ENCODE measurements around the gene CASP3.
"Not testable (repeated sequence)": the region's sequence is repeated elsewhere in the genome, so short reads cannot be mapped to it uniquely, and the experiment has no call there.

Gene CASP3

GRCh38 chr4:184628103-184628502 is 21.1 kb downstream of the CASP3 start:
- no peak for DNase-seq

DNA sequence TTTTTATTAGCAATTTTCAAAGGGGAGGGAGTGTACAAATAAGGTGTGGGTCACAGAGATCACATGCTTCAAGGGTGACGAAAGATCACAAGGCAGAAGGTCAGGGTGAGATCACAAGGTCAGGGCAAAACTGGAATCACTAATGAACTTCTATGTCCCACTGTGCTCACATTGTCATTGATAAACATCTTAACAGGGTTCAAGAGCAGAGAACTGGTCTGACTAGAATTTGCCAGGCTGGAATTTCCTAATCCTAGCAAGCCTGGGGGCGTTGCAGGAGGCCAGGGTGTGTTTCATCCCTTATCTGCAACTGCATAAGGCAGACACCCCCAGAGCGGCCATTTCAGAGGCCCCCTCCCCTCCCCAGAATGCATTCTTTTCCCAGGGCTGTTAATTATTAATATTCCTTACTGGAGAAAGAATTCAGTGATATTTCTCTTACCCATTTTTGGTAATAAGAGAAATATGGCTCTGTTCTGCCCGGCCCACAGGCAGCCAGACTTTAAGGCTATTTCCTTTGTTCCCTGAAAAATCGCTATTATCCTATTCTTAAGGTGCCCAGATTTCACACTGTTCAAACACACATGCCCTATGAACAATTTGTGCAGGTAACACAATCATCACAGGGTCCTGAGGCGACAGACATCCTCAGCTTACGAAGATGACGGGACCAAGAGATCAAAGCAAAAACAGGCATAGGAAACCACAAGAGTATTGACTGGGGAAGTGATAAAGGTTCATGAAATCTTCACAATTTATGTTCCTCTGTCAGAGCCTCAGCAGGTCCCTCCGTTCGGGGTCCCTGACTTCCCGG is 23.3 kb downstream of the CASP3 start:
- DNase-seq, result not testable (repeated sequence)

DNA sequence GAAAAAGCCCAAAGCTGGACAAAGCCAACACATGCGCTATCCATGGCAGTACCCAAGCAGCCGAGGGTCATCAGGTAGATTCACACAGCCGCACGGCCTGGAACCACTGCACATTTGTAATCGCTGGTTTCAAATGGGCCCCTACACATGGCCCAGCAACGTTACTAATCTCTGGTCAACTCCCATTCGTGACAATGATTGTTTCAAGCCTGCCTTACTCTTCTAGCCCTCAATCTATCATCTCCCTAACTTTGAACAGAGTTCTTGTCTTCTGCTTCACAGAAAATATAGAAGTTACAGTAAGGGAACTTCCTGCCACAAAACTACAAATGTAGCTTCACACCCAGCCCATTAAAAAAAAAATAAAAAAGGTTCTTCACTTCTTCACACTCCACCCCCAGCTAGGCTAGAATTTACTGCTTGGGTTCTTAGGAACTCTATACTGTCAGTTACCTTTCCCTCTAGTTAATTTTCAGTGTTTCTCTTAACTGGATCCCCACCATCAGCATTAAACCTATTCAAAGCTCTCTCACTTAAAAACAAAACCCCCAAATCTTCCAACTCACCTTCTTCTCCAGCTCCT is 24.2 kb downstream of the CASP3 start:
- DNase-seq, result no peak

DNA sequence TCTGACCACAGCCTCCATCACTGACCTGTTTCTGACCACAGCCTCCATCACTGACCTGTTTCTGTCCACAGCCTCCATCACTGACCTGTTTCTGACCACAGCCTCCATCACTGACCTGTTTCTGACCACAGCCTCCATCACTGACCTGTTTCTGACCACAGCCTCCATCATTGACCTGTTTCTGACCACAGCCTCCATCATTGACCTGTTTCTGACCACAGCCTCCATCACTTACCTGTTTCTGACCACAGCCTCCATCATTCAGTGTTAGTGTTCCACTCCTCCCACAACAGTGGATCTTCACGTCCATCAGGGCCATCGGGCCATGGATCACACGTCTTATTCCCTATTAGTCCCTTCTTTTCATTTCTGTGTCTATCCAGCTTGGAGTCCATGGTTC is 24.7 kb downstream of the CASP3 start:
- not testable (repeated sequence) for DNase-seq

- no peak for DNase-seq
Measured at GRCh38 chr4:184621518-184621917, 27.7 kb downstream of the CASP3 start.

DNA sequence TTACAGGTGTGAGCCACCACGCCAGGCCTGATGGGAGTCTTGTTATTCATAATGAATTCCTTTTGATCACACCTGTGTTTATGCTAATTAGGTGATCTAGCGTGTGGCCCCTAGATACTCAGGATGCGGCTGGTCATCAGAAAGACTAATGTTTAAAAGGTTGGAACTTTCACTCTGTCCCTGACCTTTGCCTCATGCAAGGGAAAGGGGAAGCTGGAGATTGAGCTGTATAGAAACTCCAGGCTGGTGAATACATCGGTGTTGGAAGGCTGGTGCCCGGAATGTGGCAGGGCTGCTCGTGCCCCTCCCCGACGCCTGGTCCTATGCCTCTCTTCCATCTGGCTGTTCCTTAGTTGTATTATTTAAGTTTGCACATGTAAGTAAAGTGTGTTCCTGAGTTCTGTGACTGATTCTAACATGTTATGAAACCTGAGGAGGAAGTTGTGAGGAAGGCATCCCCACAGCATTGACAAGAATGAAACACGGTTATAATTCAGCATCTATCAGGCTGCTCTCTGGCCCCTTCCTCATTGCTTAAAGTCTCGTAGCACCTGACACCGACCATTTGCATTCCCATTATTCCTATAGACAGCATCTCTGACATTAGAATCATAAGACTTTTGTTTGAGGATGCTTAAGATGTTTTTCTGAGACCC is 28.9 kb downstream of the CASP3 start:
- no peak for DNase-seq

GRCh38 chr4:184617600-184618196 is 31.5 kb downstream of the CASP3 start:
- no peak for DNase-seq

- DNase-seq, result no peak
Measured at GRCh38 chr4:184616633-184617551, 32.4 kb downstream of the CASP3 start.

DNA sequence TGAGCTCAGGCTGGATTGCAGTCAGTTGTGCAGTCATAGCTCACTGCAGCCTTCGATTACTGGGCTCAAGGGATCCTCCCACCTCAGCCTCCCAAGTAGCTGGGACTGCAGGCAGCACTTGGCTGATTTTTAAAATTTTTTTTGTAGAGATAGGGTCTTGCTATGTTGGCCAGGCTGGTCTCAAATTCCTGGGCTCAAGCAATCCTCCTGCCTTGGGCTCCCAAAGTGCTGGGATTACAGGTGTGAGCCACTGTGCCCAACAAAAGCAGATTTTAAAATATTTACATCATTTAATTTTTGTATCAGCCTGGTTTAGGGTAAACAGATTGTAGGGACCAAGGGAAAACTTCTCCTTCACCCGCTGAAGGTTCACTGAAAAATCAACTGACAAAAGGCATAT is 33.1 kb downstream of the CASP3 start:
- not testable (repeated sequence) for DNase-seq

DNA sequence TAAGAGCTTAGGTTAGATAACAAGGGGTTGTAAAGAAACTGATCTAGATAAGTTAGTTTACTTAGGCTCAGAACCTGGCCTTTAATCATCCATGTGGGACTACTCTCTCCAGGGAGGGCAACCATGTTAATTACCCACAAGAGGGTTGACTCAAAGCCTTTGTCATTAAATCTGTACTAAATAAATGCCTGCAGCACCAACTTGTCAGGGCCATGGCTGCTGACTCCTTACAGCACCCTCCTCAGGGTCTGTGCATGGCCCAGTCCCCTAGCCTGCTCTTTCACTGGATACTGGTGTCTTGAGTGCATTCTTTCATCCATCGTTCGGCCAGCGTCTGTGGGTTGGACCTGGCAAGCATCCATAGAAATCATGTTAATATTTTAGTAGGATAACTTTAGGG is 34.7 kb downstream of the CASP3 start:
- DNase-seq, result no peak

- DNase-seq, result no peak
Measured at GRCh38 chr4:184613405-184613804, 35.8 kb downstream of the CASP3 start.

- no peak for DNase-seq
Measured at GRCh38 chr4:184612074-184612473, 37.2 kb downstream of the CASP3 start.

- not testable (repeated sequence) for DNase-seq
Measured at GRCh38 chr4:184607429-184607828, 41.8 kb downstream of the CASP3 start.

DNA sequence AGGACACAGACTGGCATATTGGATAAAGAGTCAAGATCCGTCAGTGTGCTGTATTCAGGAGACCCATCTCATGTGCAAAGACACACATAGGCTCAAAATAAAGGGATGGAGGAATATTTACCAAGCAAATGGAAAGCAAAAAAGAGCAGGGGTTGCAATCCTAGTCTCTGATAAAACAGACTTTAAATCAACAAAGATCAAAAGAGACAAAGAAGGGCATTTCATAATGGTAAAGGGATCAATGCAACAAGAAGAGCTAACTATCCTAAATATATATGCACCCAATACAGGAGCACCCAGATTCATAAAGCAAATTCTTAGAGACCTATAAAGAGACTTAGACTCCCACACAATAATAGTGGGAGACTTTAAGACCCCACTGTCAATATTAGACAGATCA is 46.4 kb downstream of the CASP3 start:
- DNase-seq, result not testable (repeated sequence)

DNA sequence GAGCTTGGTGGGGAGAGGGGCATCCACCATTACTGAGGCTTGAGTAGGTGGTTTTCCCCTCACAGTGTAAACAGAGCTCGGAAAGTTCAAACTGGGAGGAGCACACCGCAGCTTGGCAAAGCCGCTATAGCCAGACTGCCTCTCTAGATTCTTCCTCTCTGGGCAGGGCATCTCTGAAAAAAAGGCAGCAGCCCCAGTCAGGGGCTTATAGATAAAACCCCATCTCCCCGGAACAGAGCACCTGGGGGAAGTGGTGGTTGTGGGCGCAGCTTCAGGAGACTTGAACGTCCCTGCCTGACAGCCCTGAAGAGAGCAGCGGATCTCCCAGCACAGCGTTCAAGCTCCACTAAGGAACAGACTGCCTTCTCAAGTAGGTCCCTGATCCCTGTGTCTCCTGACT is 48.3 kb downstream of the CASP3 start:
- DNase-seq, result not testable (repeated sequence)

- DNase-seq, result no peak
Measured at GRCh38 chr4:184599492-184600135, 49.6 kb downstream of the CASP3 start.

DNA sequence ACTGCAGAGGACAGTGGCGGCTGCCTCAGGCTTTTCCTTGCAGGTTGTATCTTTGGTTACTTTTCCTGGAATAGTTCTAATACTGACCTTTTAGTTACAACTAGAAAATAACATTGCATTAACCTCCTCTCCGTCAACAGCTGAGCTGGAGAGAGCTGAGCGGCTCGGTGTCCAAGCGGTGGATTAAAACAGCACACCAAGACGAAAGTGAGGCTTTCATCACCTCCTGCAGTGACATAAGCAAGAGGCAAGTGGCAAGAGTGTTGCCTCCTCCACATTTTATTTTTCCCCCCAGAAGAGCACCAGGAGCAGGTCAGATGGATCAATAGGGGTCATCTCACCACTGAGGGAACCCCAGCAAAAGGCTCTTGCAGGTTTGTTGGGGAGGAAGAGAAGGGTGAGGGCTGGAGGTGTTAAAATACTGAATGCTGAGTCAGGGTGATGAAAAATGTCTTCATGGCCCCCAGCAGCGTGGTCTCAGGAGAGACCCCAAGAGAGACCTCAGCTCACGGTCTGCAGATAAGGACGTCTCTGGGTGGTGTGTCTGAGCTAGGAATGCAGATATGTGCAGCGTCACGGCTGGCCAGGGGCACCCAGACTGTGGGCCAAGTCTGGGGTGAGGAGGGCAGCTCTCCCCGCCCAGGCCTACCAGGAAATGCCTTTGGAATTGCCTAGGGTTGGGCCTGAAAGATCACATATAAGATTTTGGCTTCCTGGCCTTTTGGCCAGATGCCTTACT is 50.3 kb downstream of the CASP3 start:
- no peak for DNase-seq

- DNase-seq, result no peak
Measured at GRCh38 chr4:184596617-184597185, 52.5 kb downstream of the CASP3 start.

GRCh38 chr4:184596044-184596616 is 53.1 kb downstream of the CASP3 start:
- DNase-seq, result no peak

- no peak for DNase-seq
Measured at GRCh38 chr4:184595430-184595829, 53.8 kb downstream of the CASP3 start.

GRCh38 chr4:184593461-184593860 is 55.8 kb downstream of the CASP3 start:
- no peak for DNase-seq

All from GDM1 (cell line).